H1 (cell line): ENCODE measurements around the gene PPP4R1. TPM values are rescaled to one million over a fixed set of nuclear protein-coding genes. Genes with fewer than 3 reads are reported as not detected.

Experiments
- CTCF ChIA-PET: fragments of 300-600 bp; sonication (Branson Sonifier 250); formaldehyde crosslinking; loops from one replicate; lab custom pipeline; 2021; ENCODE audit not compliant: partially characterized antibody; lab: Charles Lee
- POLR2A ChIA-PET: fragments of 300-600 bp; sonication (Branson Sonifier 250); formaldehyde crosslinking; loops from one replicate; lab custom pipeline; 2021; ENCODE audit warnings: inconsistent platforms; ENCODE audit not compliant: partially characterized antibody; lab: Charles Lee
- DNase-seq, 2 experiments: peaks; one replicate each; pipeline versions ENCODE4 v3.0.0 to v3.0.0-alpha.2; 2010 to 2022; ENCODE audit warnings: low spot score in 2 of 2, low read depth in 1 of 2, mixed read lengths in 1 of 2
- FAIRE-seq: peaks from 2 replicates; lab custom pipeline; 2011; peaks lifted over from hg19 to GRCh38; lab: Jason Lieb, UNC
- H2AFZ ChIP-seq: 2 replicates; pipeline ENCODE4 v1.8.1; 2012; ENCODE audit warnings: low read length, inconsistent platforms
- H2AK5ac ChIP-seq: 2 replicates; pipeline ENCODE4 v1.6.1; 2013; ENCODE audit warnings: low read depth, low read length
- H2BK120ac ChIP-seq: replicated peaks from 2 replicates; pipeline ENCODE3; 2013; ENCODE audit warnings: low read depth, low read length, inconsistent platforms
- H2BK12ac ChIP-seq: 2 replicates; pipeline ENCODE4 v1.6.1; 2013; ENCODE audit warnings: low read depth, low read length
- H2BK15ac ChIP-seq: 2 replicates; pipeline ENCODE4 v1.6.1; 2013; ENCODE audit warnings: low read length
- H2BK20ac ChIP-seq: 2 replicates; pipeline ENCODE4 v1.6.1; 2013; ENCODE audit warnings: low read length
- H2BK5ac ChIP-seq: 2 replicates; pipeline ENCODE4 v1.6.1; 2013; ENCODE audit warnings: low read depth, low read length
- H3K14ac ChIP-seq: 2 replicates; pipeline ENCODE4 v1.6.1; 2013; ENCODE audit warnings: inconsistent platforms; ENCODE audit not compliant: insufficient read length
- H3K18ac ChIP-seq: 2 replicates; pipeline ENCODE4 v1.6.1; 2013; ENCODE audit warnings: low read length; ENCODE audit errors: extremely low read depth
- H3K23ac ChIP-seq: 2 replicates; pipeline ENCODE4 v1.6.1; 2013; ENCODE audit warnings: inconsistent platforms; ENCODE audit not compliant: insufficient read length
- H3K23me2 ChIP-seq: 2 replicates; pipeline ENCODE4 v1.6.1; 2013; ENCODE audit warnings: low read depth, low read length
- H3K27ac ChIP-seq: 2 replicates; pipeline ENCODE4 v1.6.1; 2011; ENCODE audit warnings: low read depth, low read length, inconsistent platforms
- H3K27me3 ChIP-seq, 4 experiments: replicated peaks in 1 of 4; 1 replicate in 1 of 4; 2 replicates in 3 of 4; pipeline versions ENCODE4 v1.6.1 to v1.8.1; 2011 to 2013; ENCODE audit warnings: low read length in 3 of 4, mild to moderate bottlenecking in 3 of 4, inconsistent platforms in 2 of 4, mixed read lengths in 2 of 4, moderate library complexity in 1 of 4; ENCODE audit not compliant: control insufficient read depth in 3 of 4, insufficient read depth in 3 of 4; ENCODE audit errors: extremely low read depth in 1 of 4
- H3K36me3 ChIP-seq, 4 experiments: 2 replicates each; pipeline versions ENCODE4 v1.6.1 to v1.8.1; 2011 to 2013; ENCODE audit warnings: mild to moderate bottlenecking in 4 of 4, low read length in 3 of 4, moderate library complexity in 2 of 4, control low read depth in 1 of 4, inconsistent platforms in 1 of 4; ENCODE audit not compliant: insufficient read depth in 4 of 4, control insufficient read depth in 2 of 4
- H3K4ac ChIP-seq: replicated peaks from 2 replicates; pipeline ENCODE3; 2013; ENCODE audit warnings: low read length, low read depth, mixed read lengths, inconsistent platforms; ENCODE audit not compliant: insufficient read length
- H3K4me1 ChIP-seq, 4 experiments: replicated peaks in 1 of 4; 1 replicate in 1 of 4; 2 replicates in 3 of 4; pipeline versions ENCODE4 v1.6.1 to v1.8.1; 2011 to 2013; ENCODE audit warnings: low read length in 3 of 4, inconsistent platforms in 2 of 4, mixed read lengths in 1 of 4; ENCODE audit not compliant: insufficient read depth in 4 of 4, control insufficient read depth in 3 of 4
- H3K4me2 ChIP-seq, 2 experiments: 2 replicates each; pipeline versions ENCODE4 v1.6.1 to v1.8.1; 2011 to 2013; ENCODE audit warnings: low read depth in 2 of 2, low read length in 2 of 2, control low read depth in 1 of 2, inconsistent platforms in 1 of 2, mild to moderate bottlenecking in 1 of 2; ENCODE audit not compliant: insufficient read depth in 1 of 2
- H3K4me3 ChIP-seq, 4 experiments: fragments of 200-600, 300-600 bp in 1 of 4; sonication (generic), shearing (Covaris generic), sonication (Bioruptor Twin) in 1 of 4; 2 replicates each; pipeline versions ENCODE4 v1.5.1 to v1.8.1; 2011 to 2016; ENCODE audit warnings: low read length in 4 of 4, low read depth in 3 of 4, control low read depth in 2 of 4, inconsistent platforms in 2 of 4, mild to moderate bottlenecking in 2 of 4, mixed read lengths in 1 of 4, moderate library complexity in 1 of 4; ENCODE audit not compliant: insufficient read depth in 2 of 4; ENCODE audit errors: extremely low read depth in 1 of 4
- H3K56ac ChIP-seq: replicated peaks from 2 replicates; pipeline ENCODE3; 2013; ENCODE audit warnings: low read depth, mild to moderate bottlenecking, mixed read lengths, low read length, inconsistent platforms; ENCODE audit not compliant: insufficient read length
- H3K79me1 ChIP-seq: 2 replicates; pipeline ENCODE4 v1.6.1; 2013; ENCODE audit warnings: low read depth, low read length, control low read depth
- H3K79me2 ChIP-seq, 2 experiments: 2 replicates each; pipeline versions ENCODE4 v1.6.1 to v1.8.1; 2012 to 2013; ENCODE audit warnings: low read length in 2 of 2, mild to moderate bottlenecking in 2 of 2, inconsistent platforms in 1 of 2; ENCODE audit not compliant: insufficient read depth in 2 of 2, control insufficient read depth in 1 of 2
- H3K9ac ChIP-seq, 4 experiments: replicated peaks in 1 of 4; 1 replicate in 1 of 4; 2 replicates in 3 of 4; pipeline versions ENCODE4 v1.6.1 to v1.8.1; 2011 to 2013; ENCODE audit warnings: low read depth in 3 of 4, low read length in 3 of 4, control low read depth in 2 of 4, mild to moderate bottlenecking in 2 of 4, moderate library complexity in 2 of 4, inconsistent platforms in 1 of 4; ENCODE audit errors: extremely low read depth in 1 of 4
- H3K9me3 ChIP-seq, 2 experiments: 2 replicates each; pipeline versions ENCODE4 v1.6.1 to v1.8.1; 2012 to 2013; ENCODE audit warnings: mild to moderate bottlenecking in 2 of 2, moderate library complexity in 2 of 2, control low read depth in 1 of 2, inconsistent platforms in 1 of 2, low read depth in 1 of 2, low read length in 1 of 2, mixed read lengths in 1 of 2; ENCODE audit not compliant: insufficient read depth in 2 of 2
- H4K20me1 ChIP-seq, 2 experiments: replicated peaks in 1 of 2; 2 replicates each; pipeline versions ENCODE3 to v1.8.1; 2011 to 2013; ENCODE audit warnings: inconsistent platforms in 2 of 2, low read length in 2 of 2, mild to moderate bottlenecking in 1 of 2; ENCODE audit not compliant: insufficient read depth in 2 of 2, control insufficient read depth in 1 of 2
- H4K5ac ChIP-seq: 2 replicates; pipeline ENCODE4 v1.6.1; 2013; ENCODE audit warnings: low read length, low read depth, mixed read lengths, inconsistent platforms; ENCODE audit not compliant: insufficient read length
- H4K8ac ChIP-seq: 2 replicates; pipeline ENCODE4 v1.8.0; 2013; ENCODE audit warnings: mild to moderate bottlenecking, moderate library complexity, low read length, inconsistent platforms; ENCODE audit not compliant: insufficient read depth; ENCODE audit errors: extremely low read depth
- H4K91ac ChIP-seq: replicated peaks from 2 replicates; pipeline ENCODE3; 2013; ENCODE audit warnings: low read length, mixed read lengths, inconsistent platforms; ENCODE audit not compliant: insufficient read length
- ATF2 ChIP-seq: IDR thresholded peaks from 2 replicates; pipeline ENCODE4 v1.6.1; 2012; ENCODE audit warnings: low read length, inconsistent platforms
- BACH1 ChIP-seq: IDR thresholded peaks from 2 replicates; pipeline ENCODE4 v1.6.1; 2012; ENCODE audit warnings: low read length, improper control_type of control experiment
- BCL11A ChIP-seq, 2 experiments: IDR thresholded peaks; one replicate each; pipeline ENCODE4 v1.6.1; 2011; ENCODE audit warnings: low read depth in 2 of 2, low read length in 2 of 2, mild to moderate bottlenecking in 2 of 2
- CEBPB ChIP-seq: IDR thresholded peaks from 2 replicates; pipeline ENCODE4 v1.6.1; 2012; ENCODE audit warnings: low read depth, low read length
- KDM1A ChIP-seq: fragments of 200-600, 300-600 bp; sonication (generic); IDR thresholded peaks from 2 replicates; pipeline ENCODE4 v1.7.1; 2016; ENCODE audit warnings: mild to moderate bottlenecking, low read length, borderline replicate concordance
- NRF1 ChIP-seq: IDR thresholded peaks from 2 replicates; pipeline ENCODE4 v1.6.1; 2011; ENCODE audit warnings: mild to moderate bottlenecking, low read depth, low read length, improper control_type of control experiment
- SUZ12 ChIP-seq: fragments of 200-600 bp; sonication (generic); IDR thresholded peaks from 2 replicates; pipeline ENCODE4 v1.6.1; 2012; ENCODE audit warnings: mild to moderate bottlenecking, inconsistent platforms, low read length, moderate library complexity, mixed read lengths
- USF2 ChIP-seq: IDR thresholded peaks from 2 replicates; pipeline ENCODE4 v1.6.1; 2011; ENCODE audit warnings: low read length, improper control_type of control experiment
- WGBS, 2 experiments: shearing (Covaris generic) in 1 of 2; methylation state at CpG; one replicate each; pipeline versions ENCODE4 v1.1.6 to v1.1.7; 2013 to 2015; ENCODE audit warnings: low lambda C conversion rate in 2 of 2, mixed read lengths in 2 of 2, inconsistent platforms in 1 of 2, low coverage in 1 of 2, missing lambda C conversion rate in 1 of 2; ENCODE audit not compliant: insufficient replicate concordance in 2 of 2, insufficient coverage in 1 of 2, insufficient read length in 1 of 2; ENCODE audit errors: extremely low coverage in 1 of 2, missing lambda C conversion rate in 1 of 2; 5-methylcytosine and 5-hydroxymethylcytosine counted together
- polyA plus RNA-seq, 7 experiments: library from polyadenylated mRNA; depleted of rRNA in 3 of 7; stranded (reverse) in 5 of 7; unstranded in 2 of 7; fragments of >200 nt in 5 of 7; fragments of 200-250 nt in 2 of 7; gene quantifications; 1 replicate in 5 of 7; 2 replicates in 1 of 7; 4 replicates in 1 of 7; pipeline versions ENCODE4 v1.2.1 to v1.2.3, GENCODE V29; 2011 to 2013; ENCODE audit warnings: missing spikeins in 2 of 7, mixed read lengths in 2 of 7
- total RNA-seq: library from RNA; stranded (reverse); fragmentation: NEBNext Ultra II Directional; extraction: Animal tissue kit (Norgen Biotek cat#: 25700); gene quantifications from 2 replicates; pipeline ENCODE4 v1.2.1, GENCODE V29; 2021

Gene PPP4R1
- total and polyA plus RNA-seq, 2 of the 8 experiments (the other 6 are each of a cell fraction or from before 2014, with no cell fraction given): 67.4 to 96.1 TPM

GRCh38 chr18:9507565-9508088, 106.7 kb downstream of the PPP4R1 start:
- POLR2A ChIA-PET: no interaction called here
- TF ChIP-seq BACH1: no peak
- TF ChIP-seq ATF2: no peak
- TF ChIP-seq KDM1A: no peak
- TF ChIP-seq BCL11A (IDR thresholded peaks at IDR 0.05; ENCODE audit: low read depth in 2 of 2, low read length in 2 of 2): no peak
- TF ChIP-seq USF2: no peak
- TF ChIP-seq NRF1: no peak
- no peak for TF ChIP-seq SUZ12
- TF ChIP-seq CEBPB: no peak

More at GRCh38 chr18:9507565-9508088, 106.7 kb downstream of the PPP4R1 start:
- H3K56ac ChIP-seq: no peak overlapping the region
- no peaks in the 10 kb centered on the region; the same call in 1 of the 2 replicates for H3K79me1 ChIP-seq
- H4K91ac ChIP-seq: no peak overlapping the region
- H4K20me1 ChIP-seq: peaks cover 0 to 5% of the 10 kb centered on the region in 2 experiments
- H2BK120ac ChIP-seq: no peak overlapping the region
- H2BK20ac ChIP-seq: no peak overlapping the region
- H2BK15ac ChIP-seq: no peak overlapping the region
- CTCF ChIA-PET: interaction anchor here (0.5 to 3.3 kb wide), 3 partner anchors 9 to 30 kb away, joined by 3 to 20 read pairs (median 4); no protein-coding TSS in a partner anchor
- no peak overlapping the region for H3K4ac ChIP-seq
- FAIRE-seq (no peak), DNase-seq (no peak)
- H3K4me1 ChIP-seq: peaks cover 0 to 2% (median 0%) of the 10 kb centered on the region in 4 experiments; a peak in 1 of 7 replicates
- H4K8ac ChIP-seq: no peak overlapping the region
- no peak overlapping the region for H3K9ac ChIP-seq
- no peak overlapping the region for H2BK5ac ChIP-seq
- H2AFZ ChIP-seq: no peak overlapping the region
- H3K23ac ChIP-seq: no peak overlapping the region
- H2AK5ac ChIP-seq: no peak overlapping the region
- peaks cover 2 to 76% of the 10 kb centered on the region in 2 experiments; a peak in 3 of 4 replicates for H3K79me2 ChIP-seq
- H3K18ac ChIP-seq: no peak overlapping the region
- H4K5ac ChIP-seq: no peak overlapping the region
- no peaks in the 10 kb centered on the region for H3K23me2 ChIP-seq
- H3K9me3 ChIP-seq: no peaks in the 10 kb centered on the region
- H3K14ac ChIP-seq: no peak overlapping the region
- H3K27me3 ChIP-seq: no peaks in the 10 kb centered on the region
- H3K36me3 ChIP-seq: no peaks in the 10 kb centered on the region
- H2BK12ac ChIP-seq: no peak overlapping the region
- no peak overlapping the region for H3K4me3 ChIP-seq
- no peak overlapping the region for H3K27ac ChIP-seq
- no peak overlapping the region for H3K4me2 ChIP-seq
- 83% methylated on average over 2 of the region's 2 CpGs; no CpG with 5 or more reads in 1 of the 2 experiments for WGBS, 2 experiments
